Activated CD4-positive, alpha-beta T cell treated with anti-CD3 and anti-CD28 coated beads, Interleukin-2, amount 10 ng/mL, durations not matched to agents 7 days and 5 days (primary cell): ENCODE data around the gene ASF1B. TPM values are rescaled to one million over a fixed set of nuclear protein-coding genes. Genes with fewer than 3 reads are reported as not detected.
A peak's percentile ranks its signal among the peaks of the same experiment; 100 is the strongest.
"Not testable (repeated sequence)": the region's sequence is repeated elsewhere in the genome, so short reads cannot be mapped to it uniquely, and the experiment has no call there.

Source experiments
- CTCF ChIA-PET: fragments of 350-600 bp; sonication (Branson Sonifier 250); formaldehyde crosslinking; loops from one replicate; lab custom pipeline; 2021; ENCODE audit warnings: antibody characterized with exemption; lab: Charles Lee
- POLR2A ChIA-PET: fragments of 350-600 bp; sonication (Branson Sonifier 250); formaldehyde crosslinking; loops from one replicate; lab custom pipeline; 2021; ENCODE audit warnings: antibody characterized with exemption; lab: Charles Lee
- DNase-seq: peaks from one replicate; pipeline ENCODE4 v3.0.0-alpha.2; 2020
- H3K27ac Mint-ChIP-seq: one replicate; pipeline ENCODE4 v1.8.0; 2021; ENCODE audit warnings: mild to moderate bottlenecking, moderate library complexity, mixed read lengths
- H3K27me3 Mint-ChIP-seq: one replicate; pipeline ENCODE4 v1.8.0; 2021; ENCODE audit warnings: mixed read lengths
- H3K36me3 Mint-ChIP-seq: one replicate; pipeline ENCODE4 v1.8.0; 2021; ENCODE audit warnings: low read depth, mixed read lengths
- H3K4me1 Mint-ChIP-seq: one replicate; pipeline ENCODE4 v1.8.0; 2021; ENCODE audit warnings: mixed read lengths
- H3K4me3 Mint-ChIP-seq: one replicate; pipeline ENCODE4 v1.8.0; 2021; ENCODE audit warnings: mild to moderate bottlenecking, moderate library complexity, mixed read lengths
- H3K9me3 Mint-ChIP-seq: one replicate; pipeline ENCODE4 v1.8.0; 2021; ENCODE audit warnings: mixed read lengths
- total RNA-seq, 2 experiments: library from RNA; stranded (reverse); gene quantifications; one replicate each; pipeline ENCODE4 v1.2.3, GENCODE V29; 2021

ASF1B gene
- total RNA-seq, 2 experiments from 2014 or later: 119 to 131 TPM

- CTCF ChIA-PET: interaction anchor here (0.6 to 0.9 kb wide), 2 partner anchors 20 to 254 kb away, joined by 3 read pairs; no protein-coding TSS in a partner anchor
- H3K36me3 Mint-ChIP-seq: peaks cover 5% of the 10 kb centered on the region
Observed at GRCh38 chr19:14156971-14157717, 20.8 kb upstream of the ASF1B start.

GRCh38 chr19:14156122-14156521, 19.7 kb upstream of the ASF1B start:
- H3K36me3 Mint-ChIP-seq: peaks cover 5% of the 10 kb centered on the region
- H3K27ac Mint-ChIP-seq: no peak overlapping the region
- H3K27me3 Mint-ChIP-seq: no peaks in the 10 kb centered on the region
- no peak overlapping the region for H3K4me3 Mint-ChIP-seq
- H3K9me3 Mint-ChIP-seq: no peaks in the 10 kb centered on the region
- CTCF ChIA-PET: interaction anchor here (0.9 kb wide), 1 partner anchor 19 kb away, joined by 3 read pairs; no protein-coding TSS in a partner anchor
- POLR2A ChIA-PET: no interaction called here
- H3K4me1 Mint-ChIP-seq: peaks cover 2% of the 10 kb centered on the region
- no peak for DNase-seq

More at GRCh38 chr19:14156971-14157717, 20.8 kb upstream of the ASF1B start:
- H3K27ac Mint-ChIP-seq: no peak overlapping the region
- no peaks in the 10 kb centered on the region for H3K9me3 Mint-ChIP-seq
- peaks cover 2% of the 10 kb centered on the region for H3K4me1 Mint-ChIP-seq
- POLR2A ChIA-PET: no interaction called here
- no peaks in the 10 kb centered on the region for H3K27me3 Mint-ChIP-seq
- DNase-seq: no peak
- H3K4me3 Mint-ChIP-seq: no peak overlapping the region

- Mint-ChIP-seq H3K9me3 (no peaks in the 10 kb centered on the region), H3K4me1 (peaks cover 4% of the 10 kb centered on the region), H3K27ac (no peak overlapping the region), H3K27me3 (no peaks in the 10 kb centered on the region), H3K4me3 (no peak overlapping the region), H3K36me3 (peaks cover 5% of the 10 kb centered on the region)
- CTCF ChIA-PET: no interaction called here
- POLR2A ChIA-PET: no interaction called here
- DNase-seq: no peak
Observed at GRCh38 chr19:14155371-14155770, 19.0 kb upstream of the ASF1B start.

GRCh38 chr19:14152713-14153112, 16.3 kb upstream of the ASF1B start:
- ChIA-PET CTCF (no interaction called here), POLR2A (no interaction called here)
- no peaks in the 10 kb centered on the region for H3K9me3 Mint-ChIP-seq
- no peak for DNase-seq
- no peaks in the 10 kb centered on the region for H3K27me3 Mint-ChIP-seq
- H3K4me1 Mint-ChIP-seq: peaks cover 28% of the 10 kb centered on the region
- H3K36me3 Mint-ChIP-seq: peaks cover 5% of the 10 kb centered on the region
- peak overlapping the region; percentile 26 for H3K27ac Mint-ChIP-seq
- no peak overlapping the region for H3K4me3 Mint-ChIP-seq

- Mint-ChIP-seq H3K36me3 (peaks cover 4% of the 10 kb centered on the region), H3K4me1 (peaks cover 40% of the 10 kb centered on the region), H3K27me3 (no peaks in the 10 kb centered on the region), H3K9me3 (no peaks in the 10 kb centered on the region), H3K27ac (peak overlapping the region; percentile 98), H3K4me3 (no peak overlapping the region)
- ChIA-PET CTCF (interaction anchor here (1.9 kb wide), 1 partner anchor 14 kb away, joined by 9 read pairs; the partner anchor contains the start of gene ASF1B), POLR2A (no interaction called here)
- no peak for DNase-seq
Observed at GRCh38 chr19:14150770-14151661, 14.6 kb upstream of the ASF1B start.

- Mint-ChIP-seq H3K27me3 (no peaks in the 10 kb centered on the region), H3K4me3 (peak overlapping the region; percentile 77), H3K36me3 (peaks cover 4% of the 10 kb centered on the region), H3K4me1 (peaks cover 48% of the 10 kb centered on the region), H3K27ac (peak overlapping the region; percentile 98), H3K9me3 (no peaks in the 10 kb centered on the region)
- CTCF ChIA-PET: interaction anchor here (1.9 kb wide), 1 partner anchor 13 kb away, joined by 9 read pairs; the partner anchor contains the start of gene ASF1B
- peak; percentile 18 for DNase-seq
- POLR2A ChIA-PET: no interaction called here
Observed at GRCh38 chr19:14150041-14150769, 13.8 kb upstream of the ASF1B start.

GRCh38 chr19:14149509-14149994, 13.2 kb upstream of the ASF1B start:
- CTCF ChIA-PET: interaction anchor here (0.6 to 1.9 kb wide), 2 partner anchors 13 to 193 kb away, joined by 5 to 9 read pairs; partner anchors contain the start of gene ASF1B

GRCh38 chr19:14148751-14149410, 12.5 kb upstream of the ASF1B start:
- peak overlapping the region; percentile 98 for H3K27ac Mint-ChIP-seq
- POLR2A ChIA-PET: no interaction called here
- peaks cover 49% of the 10 kb centered on the region for H3K4me1 Mint-ChIP-seq
- no peaks in the 10 kb centered on the region for H3K27me3 Mint-ChIP-seq
- H3K36me3 Mint-ChIP-seq: peaks cover 4% of the 10 kb centered on the region
- no peak for DNase-seq
- peak overlapping the region; percentile 77 for H3K4me3 Mint-ChIP-seq
- no peaks in the 10 kb centered on the region for H3K9me3 Mint-ChIP-seq
- CTCF ChIA-PET: interaction anchor here (0.6 to 2.1 kb wide), 9 partner anchors 9 to 339 kb away, joined by 3 to 27 read pairs (median 5); partner anchors contain the start of gene ASF1B

More at GRCh38 chr19:14149509-14149994, 13.2 kb upstream of the ASF1B start:
- no peaks in the 10 kb centered on the region for H3K9me3 Mint-ChIP-seq
- peak overlapping the region; percentile 98 for H3K27ac Mint-ChIP-seq
- peak; percentile 72 for DNase-seq
- peaks cover 4% of the 10 kb centered on the region for H3K36me3 Mint-ChIP-seq
- no peaks in the 10 kb centered on the region for H3K27me3 Mint-ChIP-seq
- H3K4me3 Mint-ChIP-seq: peak overlapping the region; percentile 77
- H3K4me1 Mint-ChIP-seq: peaks cover 49% of the 10 kb centered on the region
- POLR2A ChIA-PET: no interaction called here

GRCh38 chr19:14147797-14148605, 11.6 kb upstream of the ASF1B start:
- Mint-ChIP-seq H3K4me1 (peaks cover 48% of the 10 kb centered on the region), H3K27ac (peak overlapping the region; percentile 98), H3K36me3 (peaks cover 4% of the 10 kb centered on the region), H3K4me3 (peak overlapping the region; percentile 77), H3K9me3 (no peaks in the 10 kb centered on the region), H3K27me3 (no peaks in the 10 kb centered on the region)
- CTCF ChIA-PET: interaction anchor here (0.7 to 2.1 kb wide), 9 partner anchors 9 to 354 kb away, joined by 3 to 27 read pairs (median 3); partner anchors contain the start of gene ASF1B
- POLR2A ChIA-PET: interaction anchor here (0.7 kb wide), 1 partner anchor 203 kb away, joined by 3 read pairs; no protein-coding TSS in a partner anchor
- peak; percentile 51 for DNase-seq

GRCh38 chr19:14146789-14147216, 10.4 kb upstream of the ASF1B start:
- Mint-ChIP-seq H3K4me3 (no peak overlapping the region), H3K9me3 (no peaks in the 10 kb centered on the region), H3K36me3 (peaks cover 4% of the 10 kb centered on the region), H3K27me3 (no peaks in the 10 kb centered on the region), H3K4me1 (peaks cover 52% of the 10 kb centered on the region), H3K27ac (no peak overlapping the region)
- ChIA-PET CTCF (interaction anchor here (0.7 to 2.1 kb wide), 3 partner anchors 10 to 37 kb away, joined by 3 to 27 read pairs (median 3); partner anchors contain the start of gene ASF1B), POLR2A (no interaction called here)
- DNase-seq: no peak

GRCh38 chr19:14146169-14146568, 9.8 kb upstream of the ASF1B start:
- H3K27ac Mint-ChIP-seq, POLR2A ChIA-PET, H3K4me3 Mint-ChIP-seq, DNase-seq, H3K9me3 Mint-ChIP-seq, H3K36me3 Mint-ChIP-seq, H3K27me3 Mint-ChIP-seq: not testable (repeated sequence)
- CTCF ChIA-PET: interaction anchor here (0.7 to 2.2 kb wide), 5 partner anchors 10 to 202 kb away, joined by 3 to 14 read pairs (median 4); partner anchors contain the start of gene ASF1B
- peaks cover 55% of the 10 kb centered on the region for H3K4me1 Mint-ChIP-seq
